MG63 (cell line): ENCODE results near the gene AKT1S1. TPM values are rescaled to one million over a fixed set of nuclear protein-coding genes. Genes with fewer than 3 reads are reported as not detected.
"Not testable (repeated sequence)": the region's sequence is repeated elsewhere in the genome, so short reads cannot be mapped to it uniquely, and the experiment has no call there.

Source experiments
- DNase-seq: peaks from one replicate; pipeline ENCODE4 v3.0.0-alpha.2; 2020
- H3K27me3 ChIP-seq: fragments of 250-450 bp; sonication (Bioruptor Pico); 2 replicates; pipeline ENCODE4 v1.5.1; 2020; ENCODE audit warnings: mild to moderate bottlenecking, moderate library complexity
- H3K36me3 ChIP-seq: fragments of 250-450 bp; sonication (Bioruptor Pico); 2 replicates; pipeline ENCODE4 v1.5.1; 2020; ENCODE audit warnings: mild to moderate bottlenecking, moderate library complexity
- H3K4me3 ChIP-seq: fragments of 250-450 bp; sonication (Bioruptor Pico); 2 replicates; pipeline ENCODE4 v1.5.1; 2020; ENCODE audit warnings: mild to moderate bottlenecking, moderate library complexity
- H3K9me3 ChIP-seq: fragments of 250-450 bp; sonication (Bioruptor Pico); 2 replicates; pipeline ENCODE4 v1.5.1; 2020; ENCODE audit warnings: mild to moderate bottlenecking, moderate library complexity
- total RNA-seq: library from RNA; depleted of rRNA; stranded (reverse); fragments of >200 nt; shearing (Covaris generic); gene quantifications from 2 replicates; pipeline ENCODE4 v1.2.3, GENCODE V29; 2014; ENCODE audit warnings: low replicate concordance; rRNA removed

The AKT1S1 gene
- total RNA-seq = 12.1 and 16.5 TPM in 2 replicates

- H3K4me3 ChIP-seq = peak within 1 kb of the TSS; percentile 98
- H3K27me3 ChIP-seq = no peaks in the 10 kb centered on the region
- peaks cover 58% of the 10 kb centered on the region for H3K36me3 ChIP-seq
- DNase-seq = peak; percentile 99
- H3K9me3 ChIP-seq = no peaks in the 10 kb centered on the region
These were observed at the start of gene AKT1S1, which contains the start of gene TBC1D17 for GRCh38 chr19:49877020-49877878. Gene AKT1S1 (minus strand): TSS chr19:49877355. CDS start chr19:49873295, 4,060 bp downstream. Gene TBC1D17 (plus strand): TSS chr19:49877702. CDS start chr19:49877724, 22 bp downstream.

- Histone ChIP-seq H3K36me3 (peaks cover 78% of the 10 kb centered on the region), H3K9me3 (no peaks in the 10 kb centered on the region)
- DNase-seq = no peak
These were observed 49.4 kb upstream of the AKT1S1 start for GRCh38 chr19:49926515-49926914.

GRCh38 chr19:49925486-49925885 lies 48.3 kb upstream of the AKT1S1 start:
- no peaks in the 10 kb centered on the region for H3K27me3 ChIP-seq
- no peaks in the 10 kb centered on the region for H3K9me3 ChIP-seq
- DNase-seq = no peak
- no peak overlapping the region for H3K4me3 ChIP-seq
- peaks cover 86% of the 10 kb centered on the region for H3K36me3 ChIP-seq

More at GRCh38 chr19:49926515-49926914, 49.4 kb upstream of the AKT1S1 start:
- Histone ChIP-seq H3K4me3 (no peak overlapping the region), H3K27me3 (no peaks in the 10 kb centered on the region)

GRCh38 chr19:49924881-49925210 lies 47.7 kb upstream of the AKT1S1 start:
- not testable (repeated sequence) for H3K27me3 ChIP-seq, DNase-seq, H3K4me3 ChIP-seq, H3K9me3 ChIP-seq
- peaks cover 90% of the 10 kb centered on the region for H3K36me3 ChIP-seq

- Histone ChIP-seq H3K27me3 (no peaks in the 10 kb centered on the region), H3K4me3 (no peak overlapping the region), H3K9me3 (no peaks in the 10 kb centered on the region), H3K36me3 (peaks cover 95% of the 10 kb centered on the region)
- DNase-seq = no peak
These were observed 47.1 kb upstream of the AKT1S1 start for GRCh38 chr19:49924004-49924880.

GRCh38 chr19:49923055-49924003 lies 46.2 kb upstream of the AKT1S1 start:
- H3K27me3 ChIP-seq = no peaks in the 10 kb centered on the region
- peaks cover 92% of the 10 kb centered on the region for H3K36me3 ChIP-seq
- no peak overlapping the region for H3K4me3 ChIP-seq
- no peak for DNase-seq
- H3K9me3 ChIP-seq = no peaks in the 10 kb centered on the region

- Histone ChIP-seq H3K27me3 (no peaks in the 10 kb centered on the region), H3K36me3 (peaks cover 91% of the 10 kb centered on the region), H3K9me3 (no peaks in the 10 kb centered on the region), H3K4me3 (no peak overlapping the region)
- peak; percentile 59 for DNase-seq
These were observed 45.0 kb upstream of the AKT1S1 start for GRCh38 chr19:49921871-49922795.

GRCh38 chr19:49920624-49921363 lies 43.6 kb upstream of the AKT1S1 start:
- no peaks in the 10 kb centered on the region for H3K9me3 ChIP-seq
- H3K4me3 ChIP-seq = no peak overlapping the region
- H3K27me3 ChIP-seq = no peaks in the 10 kb centered on the region
- peaks cover 91% of the 10 kb centered on the region for H3K36me3 ChIP-seq
- no peak for DNase-seq

- Histone ChIP-seq H3K27me3 (no peaks in the 10 kb centered on the region), H3K9me3 (no peaks in the 10 kb centered on the region), H3K36me3 (peaks cover 88% of the 10 kb centered on the region), H3K4me3 (no peak overlapping the region)
- no peak for DNase-seq
These were observed 40.9 kb upstream of the AKT1S1 start for GRCh38 chr19:49918089-49918488.

- Histone ChIP-seq H3K36me3 (peaks cover 90% of the 10 kb centered on the region), H3K9me3 (no peaks in the 10 kb centered on the region), H3K27me3 (no peaks in the 10 kb centered on the region), H3K4me3 (no peak overlapping the region)
- DNase-seq = no peak
These were observed 39.9 kb upstream of the AKT1S1 start for GRCh38 chr19:49916839-49917733.

- H3K36me3 ChIP-seq = peaks cover 86% of the 10 kb centered on the region
- no peak overlapping the region for H3K4me3 ChIP-seq
- H3K27me3 ChIP-seq = no peaks in the 10 kb centered on the region
- no peak for DNase-seq
- no peaks in the 10 kb centered on the region for H3K9me3 ChIP-seq
These were observed 38.1 kb upstream of the AKT1S1 start for GRCh38 chr19:49915271-49915670.

GRCh38 chr19:49913720-49914119 lies 36.6 kb upstream of the AKT1S1 start:
- H3K36me3 ChIP-seq = peaks cover 90% of the 10 kb centered on the region
- H3K27me3 ChIP-seq = no peaks in the 10 kb centered on the region
- no peak overlapping the region for H3K4me3 ChIP-seq
- no peak for DNase-seq
- no peaks in the 10 kb centered on the region for H3K9me3 ChIP-seq

- no peaks in the 10 kb centered on the region for H3K9me3 ChIP-seq
- DNase-seq = no peak
- H3K4me3 ChIP-seq = no peak overlapping the region
- H3K36me3 ChIP-seq = peaks cover 91% of the 10 kb centered on the region
- no peaks in the 10 kb centered on the region for H3K27me3 ChIP-seq
These were observed 36.0 kb upstream of the AKT1S1 start for GRCh38 chr19:49912965-49913685.
